ENCODE data around the gene VCP. TPM values are rescaled to one million over a fixed set of nuclear protein-coding genes. Genes with fewer than 3 reads are reported as not detected.

The VCP gene
- total RNA-seq, 1 experiment from 2014 or later: 156 TPM

DNA sequence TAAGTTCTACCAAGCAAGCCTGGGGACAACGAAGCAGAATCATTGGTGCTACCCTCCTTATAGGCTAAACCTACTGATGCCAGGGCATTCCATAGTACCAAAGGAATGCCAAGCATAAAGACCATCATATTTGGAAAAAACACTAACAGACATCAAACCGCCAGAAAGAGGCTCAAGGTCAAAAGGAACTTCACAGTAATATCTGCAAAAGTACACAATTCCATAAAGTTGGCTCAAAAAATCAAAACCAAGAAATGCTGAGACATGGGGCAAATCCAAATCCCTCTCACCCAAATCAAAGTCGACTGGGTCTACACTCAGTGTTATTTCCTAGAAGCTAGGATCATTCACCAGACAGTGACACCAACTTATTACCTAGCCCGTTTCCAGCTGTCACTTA is 3.4 kb downstream of the VCP start:
- H3K4me3 Mint-ChIP-seq (ENCODE audit: unreplicated experiment): no peak overlapping the region
- CTCF ChIA-PET: interaction anchor here (0.6 to 1.6 kb wide), 4 partner anchors 17 to 169 kb away, joined by 4 to 6 read pairs (median 4); no protein-coding TSS in a partner anchor
- no peak overlapping the region for H3K27ac Mint-ChIP-seq (ENCODE audit: low read depth, unreplicated experiment)

GRCh38 chr9:35067056-35067455 is 5.4 kb downstream of the VCP start:
- intact Hi-C loops (cut with micrococcal nuclease): no loop called here

More for the DNA sequence above, 3.4 kb downstream of the VCP start:
- intact Hi-C loops (cut with micrococcal nuclease): no loop called here
- POLR2A ChIA-PET: interaction anchor here (1.1 to 5.2 kb wide), 2 partner anchors 12 to 20 kb away, joined by 6 to 63 read pairs; partner anchors contain the start of gene FANCG
- no peak for TF ChIP-seq CTCF (IDR thresholded peaks at IDR 0.05; ENCODE audit: unreplicated experiment)
- Mint-ChIP-seq H3K4me1 (ENCODE audit: insufficient read depth, unreplicated experiment) (peaks cover 22% of the 10 kb centered on the region), H3K9me3 (ENCODE audit: unreplicated experiment) (no peaks in the 10 kb centered on the region), H3K27me3 (ENCODE audit: insufficient read depth, unreplicated experiment) (no peaks in the 10 kb centered on the region), H3K36me3 (ENCODE audit: insufficient read depth, unreplicated experiment) (peaks cover 67% of the 10 kb centered on the region)
- no TSS peak for BruUV-seq (replicated peaks)
- no peak for DNase-seq (ENCODE audit: unreplicated experiment)

GRCh38 chr9:35060548-35061207 is 11.7 kb downstream of the VCP start:
- Mint-ChIP-seq H3K27me3 (ENCODE audit: insufficient read depth, unreplicated experiment) (no peaks in the 10 kb centered on the region), H3K9me3 (ENCODE audit: unreplicated experiment) (no peaks in the 10 kb centered on the region), H3K4me1 (ENCODE audit: insufficient read depth, unreplicated experiment) (no peaks in the 10 kb centered on the region), H3K27ac (ENCODE audit: low read depth, unreplicated experiment) (no peak overlapping the region), H3K36me3 (ENCODE audit: insufficient read depth, unreplicated experiment) (peaks cover 99% of the 10 kb centered on the region), H3K4me3 (ENCODE audit: unreplicated experiment) (no peak overlapping the region)
- POLR2A ChIA-PET: interaction anchor here (3.8 kb wide), 1 partner anchor 11 kb away, joined by 14 read pairs; the partner anchor contains the start of gene VCP
- DNase-seq (ENCODE audit: unreplicated experiment): no peak
- TF ChIP-seq CTCF (IDR thresholded peaks at IDR 0.05; ENCODE audit: unreplicated experiment): no peak
- CTCF ChIA-PET: interaction anchor here (1.4 to 2.6 kb wide), 2 partner anchors 10 kb away, joined by 3 to 17 read pairs; no protein-coding TSS in a partner anchor
- no TSS peak for BruUV-seq (replicated peaks)
- intact Hi-C loops (cut with micrococcal nuclease): no loop called here

More at GRCh38 chr9:35067056-35067455, 5.4 kb downstream of the VCP start:
- Mint-ChIP-seq H3K27me3 (ENCODE audit: insufficient read depth, unreplicated experiment) (no peaks in the 10 kb centered on the region), H3K4me1 (ENCODE audit: insufficient read depth, unreplicated experiment) (peaks cover 17% of the 10 kb centered on the region), H3K9me3 (ENCODE audit: unreplicated experiment) (no peaks in the 10 kb centered on the region), H3K4me3 (ENCODE audit: unreplicated experiment) (no peak overlapping the region), H3K27ac (ENCODE audit: low read depth, unreplicated experiment) (no peak overlapping the region), H3K36me3 (ENCODE audit: insufficient read depth, unreplicated experiment) (peaks cover 79% of the 10 kb centered on the region)
- no peak for TF ChIP-seq CTCF (IDR thresholded peaks at IDR 0.05; ENCODE audit: unreplicated experiment)
- DNase-seq (ENCODE audit: unreplicated experiment): no peak
- CTCF ChIA-PET: interaction anchor here (1.1 to 1.8 kb wide), 3 partner anchors 16 to 168 kb away, joined by 3 to 4 read pairs (median 4); no protein-coding TSS in a partner anchor
- BruUV-seq (replicated peaks): no TSS peak
- POLR2A ChIA-PET: interaction anchor here (1.1 kb wide), 1 partner anchor 77 kb away, joined by 3 read pairs; no protein-coding TSS in a partner anchor

DNA sequence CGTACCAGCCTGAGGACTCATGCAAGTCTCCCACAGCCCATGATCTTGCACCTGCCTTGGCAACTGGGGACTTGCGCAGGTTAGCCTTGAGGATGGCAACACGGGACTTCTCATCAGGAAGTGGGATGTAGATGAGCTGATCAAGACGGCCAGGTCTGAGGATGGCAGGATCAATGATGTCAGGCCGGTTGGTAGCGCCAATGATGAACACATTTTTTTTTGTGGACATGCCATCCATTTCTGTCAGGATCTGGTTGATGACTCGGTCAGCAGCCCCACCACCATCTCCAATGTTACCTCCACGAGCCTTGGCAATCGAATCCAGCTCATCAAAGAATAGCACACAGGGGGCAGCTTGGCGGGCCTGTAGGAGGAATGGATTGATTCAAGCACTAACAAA is 13.0 kb downstream of the VCP start:
- intact Hi-C loops (cut with micrococcal nuclease): loop anchor here (10.0 kb wide), 1 partner anchor 65 kb away; no protein-coding TSS in a partner anchor
- Mint-ChIP-seq H3K27ac (ENCODE audit: low read depth, unreplicated experiment) (no peak overlapping the region), H3K9me3 (ENCODE audit: unreplicated experiment) (no peaks in the 10 kb centered on the region), H3K27me3 (ENCODE audit: insufficient read depth, unreplicated experiment) (no peaks in the 10 kb centered on the region), H3K36me3 (ENCODE audit: insufficient read depth, unreplicated experiment) (peaks cover 96% of the 10 kb centered on the region), H3K4me1 (ENCODE audit: insufficient read depth, unreplicated experiment) (no peaks in the 10 kb centered on the region), H3K4me3 (ENCODE audit: unreplicated experiment) (no peak overlapping the region)
- TF ChIP-seq CTCF (IDR thresholded peaks at IDR 0.05; ENCODE audit: unreplicated experiment): no peak
- ChIA-PET POLR2A (no interaction called here), CTCF (no interaction called here)
- BruUV-seq (replicated peaks): no TSS peak
- DNase-seq (ENCODE audit: unreplicated experiment): no peak
